ENCODE data around the gene DYSF. TPM values are rescaled to one million over a fixed set of nuclear protein-coding genes. Genes with fewer than 3 reads are reported as not detected.

Gene DYSF
- polyA plus RNA-seq, 1 of the 3 experiments (the other 2 are of a cell fraction), result 0.10 TPM

DNA sequence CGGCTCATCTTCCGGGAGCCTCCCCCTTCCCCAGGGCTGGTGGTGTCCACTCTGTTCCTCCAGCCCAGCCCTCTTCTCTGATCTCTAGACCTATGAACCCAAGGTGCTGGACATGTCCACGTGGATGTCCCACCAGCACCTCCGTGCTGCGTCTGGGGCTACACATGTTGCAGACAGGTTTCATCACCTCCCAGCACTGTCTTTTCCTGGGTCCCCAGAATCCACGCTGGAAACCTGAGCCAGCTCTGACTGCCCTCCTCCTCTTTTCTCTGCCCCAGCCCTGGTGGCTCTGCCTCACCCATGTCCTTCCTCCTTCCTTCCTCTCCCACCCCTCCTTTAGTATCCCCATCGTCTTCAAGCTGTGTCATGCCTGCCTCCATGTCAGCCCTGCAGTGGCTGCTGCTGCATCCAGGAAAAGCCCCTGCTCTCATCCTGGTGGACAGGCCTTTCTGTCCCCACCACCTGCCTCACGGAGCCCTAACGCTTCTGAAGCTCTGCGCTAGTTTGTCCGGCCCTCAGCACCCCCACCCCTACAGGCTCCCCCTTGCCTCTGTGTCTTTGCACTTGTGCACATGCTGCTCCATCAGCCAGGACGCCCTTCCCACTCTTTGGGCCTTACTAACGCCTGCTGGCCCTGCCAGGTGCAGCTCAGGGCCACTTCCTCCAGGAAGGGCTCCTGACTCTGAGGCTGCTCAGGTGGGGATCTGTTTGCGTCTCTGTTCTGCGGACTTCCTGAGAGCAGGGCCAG is 105.9 kb downstream of the DYSF start:
- TF ChIP-seq EP300 (IDR thresholded peaks at IDR 0.05; ENCODE audit: borderline replicate concordance in 1 of 2, low read depth in 1 of 2, low read length in 1 of 2) (no peak), NRF1 (IDR thresholded peaks at IDR 0.05; ENCODE audit: low read depth, low read length) (no peak), MAX (IDR thresholded peaks at IDR 0.05; ENCODE audit: low read depth) (no peak), FOXJ3 (CRISPR knock-in tag; IDR thresholded peaks at IDR 0.05) (no peak), FOXM1 (IDR thresholded peaks at IDR 0.05; ENCODE audit: low read depth) (no peak), YY1 (IDR thresholded peaks at IDR 0.05; ENCODE audit: low read depth) (no peak), POLR2AphosphoS5 (IDR thresholded peaks at IDR 0.05; ENCODE audit: low read depth, low read length) (no peak), RFX5 (IDR thresholded peaks at IDR 0.05; ENCODE audit: low read length) (no peak), RAD21 (IDR thresholded peaks at IDR 0.05; ENCODE audit: low read length) (no peak), MXI1 (IDR thresholded peaks at IDR 0.05; ENCODE audit: low read depth, low read length) (no peak), TCF12 (IDR thresholded peaks at IDR 0.05) (no peak), FOSL2 (IDR thresholded peaks at IDR 0.05; ENCODE audit: borderline replicate concordance, low read depth) (no peak), ELF1 (IDR thresholded peaks at IDR 0.05) (no peak), SIN3A (IDR thresholded peaks at IDR 0.05; ENCODE audit: borderline replicate concordance, low read depth, low read length) (no peak), PBX3 (IDR thresholded peaks at IDR 0.05) (no peak)
- TF ChIP-seq, protein P1, sequence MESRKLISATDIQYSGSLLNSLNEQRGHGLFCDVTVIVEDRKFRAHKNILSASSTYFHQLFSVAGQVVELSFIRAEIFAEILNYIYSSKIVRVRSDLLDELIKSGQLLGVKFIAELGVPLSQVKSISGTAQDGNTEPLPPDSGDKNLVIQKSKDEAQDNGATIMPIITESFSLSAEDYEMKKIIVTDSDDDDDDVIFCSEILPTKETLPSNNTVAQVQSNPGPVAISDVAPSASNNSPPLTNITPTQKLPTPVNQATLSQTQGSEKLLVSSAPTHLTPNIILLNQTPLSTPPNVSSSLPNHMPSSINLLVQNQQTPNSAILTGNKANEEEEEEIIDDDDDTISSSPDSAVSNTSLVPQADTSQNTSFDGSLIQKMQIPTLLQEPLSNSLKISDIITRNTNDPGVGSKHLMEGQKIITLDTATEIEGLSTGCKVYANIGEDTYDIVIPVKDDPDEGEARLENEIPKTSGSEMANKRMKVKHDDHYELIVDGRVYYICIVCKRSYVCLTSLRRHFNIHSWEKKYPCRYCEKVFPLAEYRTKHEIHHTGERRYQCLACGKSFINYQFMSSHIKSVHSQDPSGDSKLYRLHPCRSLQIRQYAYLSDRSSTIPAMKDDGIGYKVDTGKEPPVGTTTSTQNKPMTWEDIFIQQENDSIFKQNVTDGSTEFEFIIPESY (IDR thresholded peaks at IDR 0.05; ENCODE audit: borderline replicate concordance, low read depth), result no peak
- TF ChIP-seq, protein P2, sequence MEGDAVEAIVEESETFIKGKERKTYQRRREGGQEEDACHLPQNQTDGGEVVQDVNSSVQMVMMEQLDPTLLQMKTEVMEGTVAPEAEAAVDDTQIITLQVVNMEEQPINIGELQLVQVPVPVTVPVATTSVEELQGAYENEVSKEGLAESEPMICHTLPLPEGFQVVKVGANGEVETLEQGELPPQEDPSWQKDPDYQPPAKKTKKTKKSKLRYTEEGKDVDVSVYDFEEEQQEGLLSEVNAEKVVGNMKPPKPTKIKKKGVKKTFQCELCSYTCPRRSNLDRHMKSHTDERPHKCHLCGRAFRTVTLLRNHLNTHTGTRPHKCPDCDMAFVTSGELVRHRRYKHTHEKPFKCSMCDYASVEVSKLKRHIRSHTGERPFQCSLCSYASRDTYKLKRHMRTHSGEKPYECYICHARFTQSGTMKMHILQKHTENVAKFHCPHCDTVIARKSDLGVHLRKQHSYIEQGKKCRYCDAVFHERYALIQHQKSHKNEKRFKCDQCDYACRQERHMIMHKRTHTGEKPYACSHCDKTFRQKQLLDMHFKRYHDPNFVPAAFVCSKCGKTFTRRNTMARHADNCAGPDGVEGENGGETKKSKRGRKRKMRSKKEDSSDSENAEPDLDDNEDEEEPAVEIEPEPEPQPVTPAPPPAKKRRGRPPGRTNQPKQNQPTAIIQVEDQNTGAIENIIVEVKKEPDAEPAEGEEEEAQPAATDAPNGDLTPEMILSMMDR (IDR thresholded peaks at IDR 0.05), result no peak
- H3K27ac ChIP-seq (ENCODE audit: low read depth in 2 of 2, low read length in 1 of 2), result no peak overlapping the region
- CTCF ChIA-PET, result interaction anchor here (0.6 to 5.1 kb wide), 6 partner anchors 11 to 591 kb away, joined by 4 to 33 read pairs (median 5); no protein-coding TSS in a partner anchor

More for the DNA sequence above, 105.9 kb downstream of the DYSF start:
- Histone ChIP-seq H2AFZ (ENCODE audit: low read depth) (no peak overlapping the region), H4K20me1 (ENCODE audit: insufficient read depth) (no peaks in the 10 kb centered on the region), H3K4me3 (ENCODE audit: low read depth in 2 of 2, low read length in 1 of 2) (no peak overlapping the region), H3K9ac (no peak overlapping the region), H3K79me2 (ENCODE audit: insufficient read depth) (no peaks in the 10 kb centered on the region), H3K4me1 (ENCODE audit: control insufficient read depth in 1 of 2, insufficient read depth in 2 of 2, low read depth in 1 of 2, low read length in 1 of 2) (peaks cover 0 to 29% of the 10 kb centered on the region in 2 experiments; a peak in 1 of 4 replicates), H3K36me3 (replicated peaks in 1 of 2; ENCODE audit: control insufficient read depth in 1 of 2, insufficient read depth in 2 of 2, low read length in 1 of 2) (no peaks in the 10 kb centered on the region), H3K9me2 (no peaks in the 10 kb centered on the region), H3K27me3 (ENCODE audit: insufficient read depth) (peaks cover 7% of the 10 kb centered on the region; the same call in 1 of the 2 replicates), H3K9me3 (no peaks in the 10 kb centered on the region), H3F3A (replicated peaks; ENCODE audit: insufficient read depth) (no peaks in the 10 kb centered on the region), H3K4me2 (no peak overlapping the region)
- no peak for DNase-seq
- WGBS (ENCODE audit: low lambda C conversion rate), result 72% methylated on average over 13 of the region's 15 CpGs
- POLR2A ChIA-PET, result no interaction called here
